Activated T-helper 1 cell treated with anti-CD3 and anti-CD28 coated beads, Interleukin-12 subunit alpha, Interleukin-12 subunit beta, Interleukin-2, Interleukin-4 antibody, amounts not matched to agents 30 ng/mL and 10 ng/mL and 1 ng/mL, durations not matched to agents 14 hours and 24 hours and 36 hours (primary cell): ENCODE measurements around the gene ALPP. TPM values are rescaled to one million over a fixed set of nuclear protein-coding genes. Genes with fewer than 3 reads are reported as not detected.

Experiments used
- DNase-seq: peaks from one replicate; pipeline ENCODE4 v3.0.0; 2021; ENCODE audit warnings: low spot score
- H3K27ac Mint-ChIP-seq: one replicate; pipeline ENCODE4 v1.8.0; 2021; ENCODE audit warnings: mild to moderate bottlenecking, mixed read lengths
- H3K27me3 Mint-ChIP-seq: one replicate; pipeline ENCODE4 v1.8.0; 2022; ENCODE audit warnings: mild to moderate bottlenecking, moderate library complexity, mixed read lengths; ENCODE audit not compliant: insufficient read depth
- H3K36me3 Mint-ChIP-seq: one replicate; pipeline ENCODE4 v1.8.0; 2021; ENCODE audit warnings: low read depth, mixed read lengths
- H3K4me1 Mint-ChIP-seq: one replicate; pipeline ENCODE4 v1.8.0; 2021; ENCODE audit warnings: low read depth, mixed read lengths
- H3K4me3 Mint-ChIP-seq: one replicate; pipeline ENCODE4 v1.8.0; 2021; ENCODE audit warnings: mild to moderate bottlenecking, moderate library complexity, mixed read lengths
- H3K9me3 Mint-ChIP-seq: one replicate; pipeline ENCODE4 v1.8.0; 2021; ENCODE audit warnings: mixed read lengths
- intact Hi-C: fragments of 100-400 bp; cut with micrococcal nuclease; formaldehyde crosslinking; loops from one replicate; pipeline ENCODE4 v1.15.1; 2024
- total RNA-seq: library from RNA; stranded (reverse); gene quantifications from 2 replicates; pipeline ENCODE4 v1.2.3, GENCODE V29; 2022

Gene ALPP
- total RNA-seq, 1 donor from 2014 or later = not detected

DNA sequence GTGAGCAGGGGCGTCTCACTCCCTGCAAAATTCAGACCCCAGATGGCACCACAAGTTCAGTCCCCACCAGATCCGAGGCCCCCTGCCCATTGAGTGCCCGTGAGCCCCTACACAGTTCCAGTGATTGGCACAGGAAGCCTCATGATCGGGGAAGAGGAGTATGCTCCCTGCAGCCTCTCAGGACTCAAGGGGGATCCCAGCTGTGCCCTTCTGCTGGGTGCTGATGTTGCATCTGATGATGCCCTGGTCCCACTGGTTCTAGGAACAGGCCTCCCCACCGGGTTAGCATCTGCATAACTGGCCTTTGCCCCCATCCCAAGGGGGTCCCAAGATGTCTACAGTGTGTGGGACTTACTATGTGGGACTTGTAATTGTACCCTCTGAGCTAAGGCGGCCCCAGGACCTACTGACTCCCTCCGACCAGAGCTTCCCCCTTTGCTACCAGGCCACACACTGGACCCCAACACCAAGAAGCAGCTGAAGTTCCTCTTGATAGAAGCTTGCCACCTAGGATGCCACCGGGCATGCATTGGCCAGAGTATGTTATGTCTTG is 36.7 kb downstream of the ALPP start:
- no peak overlapping the region for H3K4me3 Mint-ChIP-seq
- no peaks in the 10 kb centered on the region for H3K9me3 Mint-ChIP-seq
- H3K27ac Mint-ChIP-seq = no peak overlapping the region
- peaks cover 48% of the 10 kb centered on the region for H3K27me3 Mint-ChIP-seq
- H3K36me3 Mint-ChIP-seq = no peaks in the 10 kb centered on the region
- H3K4me1 Mint-ChIP-seq = peaks cover 13% of the 10 kb centered on the region
- intact Hi-C loops = no loop called here
- no peak for DNase-seq

DNA sequence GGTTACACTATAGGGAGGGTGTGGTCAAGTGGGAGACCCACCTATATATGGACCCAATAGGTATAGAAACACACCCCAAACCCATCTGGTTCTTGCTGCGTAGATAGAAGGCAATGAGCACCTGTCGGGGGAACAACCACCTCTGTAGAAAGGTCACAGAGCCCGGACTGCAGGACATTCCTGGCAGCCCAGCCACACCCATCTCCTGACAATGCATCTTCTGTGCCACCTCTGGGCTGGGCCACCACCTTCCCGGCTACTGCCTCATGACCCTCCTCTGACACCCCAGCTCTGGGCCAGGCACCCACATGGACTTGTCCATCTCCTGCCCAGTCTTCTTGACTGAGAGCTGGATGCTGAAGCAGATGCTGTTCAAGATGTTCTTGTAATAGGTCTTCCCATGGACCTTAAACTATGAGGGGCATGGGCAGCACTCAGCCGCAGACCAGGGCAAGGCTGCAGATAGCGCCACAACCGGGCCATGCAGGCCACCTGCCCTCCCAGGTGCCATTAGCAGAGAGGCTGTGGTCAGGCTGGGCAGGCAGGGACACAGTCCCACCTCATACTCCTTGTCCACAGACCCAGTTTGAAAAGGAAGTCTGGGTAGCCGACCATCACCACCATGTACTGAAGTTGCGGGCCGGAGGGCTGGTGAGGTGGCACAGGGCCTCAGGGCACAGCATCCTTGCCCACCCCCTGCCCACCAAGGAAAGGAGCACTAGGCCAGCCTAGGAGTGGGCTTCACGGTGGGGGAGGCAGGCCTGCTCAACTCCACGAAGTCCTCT is 37.4 kb downstream of the ALPP start:
- intact Hi-C loops = no loop called here
- Mint-ChIP-seq H3K27me3 (peaks cover 48% of the 10 kb centered on the region), H3K27ac (no peak overlapping the region), H3K4me3 (no peak overlapping the region), H3K36me3 (no peaks in the 10 kb centered on the region), H3K4me1 (peaks cover 13% of the 10 kb centered on the region), H3K9me3 (no peaks in the 10 kb centered on the region)
- no peak for DNase-seq

DNA sequence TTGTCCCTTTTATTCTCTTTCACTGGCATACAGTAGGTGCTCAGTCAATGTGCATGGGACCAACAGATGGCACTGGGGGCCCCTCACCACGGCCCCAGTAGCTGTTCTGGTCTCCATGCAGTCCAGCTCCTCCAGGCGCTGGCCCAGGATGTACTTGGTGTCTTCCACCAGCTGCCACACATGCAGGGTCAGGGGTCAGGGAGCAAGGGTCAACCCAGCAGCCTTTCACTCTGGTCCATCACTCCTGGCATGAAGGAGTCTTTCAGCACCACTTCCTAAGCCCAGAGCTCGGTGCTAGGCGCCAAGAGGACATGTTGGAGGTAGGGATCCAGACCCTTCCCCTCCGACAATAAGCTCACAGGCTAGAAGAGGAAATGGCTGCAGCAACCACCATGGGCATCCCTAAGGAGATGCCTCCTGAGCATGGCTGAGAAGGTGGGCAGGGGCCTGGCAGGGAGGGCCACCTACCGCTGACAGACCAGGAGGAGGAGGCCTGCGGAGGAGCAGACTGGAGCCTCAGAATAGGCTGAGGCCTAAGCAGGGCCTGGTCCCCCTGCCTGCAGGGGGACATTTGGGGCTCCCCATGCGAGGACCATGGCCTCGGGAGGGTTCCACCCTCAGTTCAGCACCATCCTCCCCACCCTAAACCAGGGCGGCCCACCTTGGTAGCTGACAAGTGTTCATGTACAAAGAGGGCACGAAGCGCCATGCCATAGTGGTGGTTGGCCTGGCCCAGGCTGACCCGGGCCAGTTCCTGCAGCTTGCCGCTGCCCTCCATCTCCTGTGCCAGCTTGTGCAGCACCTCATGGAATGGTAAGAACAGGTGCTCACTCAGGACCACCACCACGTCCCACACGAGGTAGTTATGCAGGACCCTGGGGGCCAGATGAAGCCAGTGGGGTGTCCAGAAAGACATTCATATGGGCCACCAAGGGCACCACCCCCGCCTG is 38.2 kb downstream of the ALPP start:
- intact Hi-C loops = no loop called here
- H3K4me3 Mint-ChIP-seq = no peak overlapping the region
- H3K4me1 Mint-ChIP-seq = peaks cover 13% of the 10 kb centered on the region
- H3K27ac Mint-ChIP-seq = no peak overlapping the region
- peaks cover 50% of the 10 kb centered on the region for H3K27me3 Mint-ChIP-seq
- no peak for DNase-seq
- H3K9me3 Mint-ChIP-seq = peaks cover 1% of the 10 kb centered on the region
- peaks cover 1% of the 10 kb centered on the region for H3K36me3 Mint-ChIP-seq

DNA sequence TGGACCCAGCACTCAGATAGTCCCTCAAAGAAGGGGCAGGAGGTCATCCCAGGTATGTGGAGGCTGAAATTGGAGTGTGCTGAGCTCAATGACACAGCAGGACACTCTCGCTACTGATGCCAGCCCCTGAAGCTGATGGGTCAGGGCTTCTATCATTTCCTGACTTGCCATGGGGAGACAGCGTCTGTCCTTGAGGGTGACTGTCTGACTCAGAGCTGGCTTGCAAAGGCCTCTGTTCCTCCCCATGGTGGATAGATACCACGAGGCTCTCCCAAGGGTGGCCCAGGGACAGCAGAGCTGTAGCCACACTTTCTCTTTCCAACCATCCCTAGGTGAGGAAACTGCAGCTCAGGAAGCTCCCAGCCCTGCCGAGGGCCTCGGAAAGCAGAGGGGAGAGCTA is 38.9 kb downstream of the ALPP start:
- Mint-ChIP-seq H3K9me3 (peaks cover 8% of the 10 kb centered on the region), H3K27me3 (peaks cover 52% of the 10 kb centered on the region), H3K4me3 (no peak overlapping the region), H3K36me3 (peaks cover 5% of the 10 kb centered on the region), H3K4me1 (peaks cover 12% of the 10 kb centered on the region), H3K27ac (no peak overlapping the region)
- no peak for DNase-seq
- intact Hi-C loops = no loop called here

DNA sequence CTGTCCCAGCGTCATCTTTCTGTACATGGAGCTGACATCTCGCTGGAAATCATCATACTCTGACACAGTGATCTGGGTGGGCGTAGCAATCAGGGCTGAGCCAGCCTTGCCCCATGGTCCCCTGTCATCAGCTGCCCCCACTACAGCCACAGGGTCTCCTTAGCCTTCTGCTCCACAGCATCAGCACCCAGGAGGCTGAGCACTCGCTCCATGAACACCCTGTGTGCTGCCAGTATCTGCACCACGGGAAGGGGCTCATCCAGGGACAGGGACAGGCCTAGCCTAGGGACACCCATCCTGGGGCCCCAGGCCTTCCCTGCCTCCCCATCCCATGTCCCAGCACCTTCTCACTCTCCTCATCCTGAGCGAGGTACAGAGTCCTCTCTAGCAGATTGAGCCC is 39.5 kb downstream of the ALPP start:
- peaks cover 12% of the 10 kb centered on the region for H3K9me3 Mint-ChIP-seq
- H3K4me3 Mint-ChIP-seq = no peak overlapping the region
- H3K27ac Mint-ChIP-seq = no peak overlapping the region
- peaks cover 5% of the 10 kb centered on the region for H3K36me3 Mint-ChIP-seq
- no peak for DNase-seq
- H3K27me3 Mint-ChIP-seq = peaks cover 52% of the 10 kb centered on the region
- intact Hi-C loops = no loop called here
- peaks cover 6% of the 10 kb centered on the region for H3K4me1 Mint-ChIP-seq

DNA sequence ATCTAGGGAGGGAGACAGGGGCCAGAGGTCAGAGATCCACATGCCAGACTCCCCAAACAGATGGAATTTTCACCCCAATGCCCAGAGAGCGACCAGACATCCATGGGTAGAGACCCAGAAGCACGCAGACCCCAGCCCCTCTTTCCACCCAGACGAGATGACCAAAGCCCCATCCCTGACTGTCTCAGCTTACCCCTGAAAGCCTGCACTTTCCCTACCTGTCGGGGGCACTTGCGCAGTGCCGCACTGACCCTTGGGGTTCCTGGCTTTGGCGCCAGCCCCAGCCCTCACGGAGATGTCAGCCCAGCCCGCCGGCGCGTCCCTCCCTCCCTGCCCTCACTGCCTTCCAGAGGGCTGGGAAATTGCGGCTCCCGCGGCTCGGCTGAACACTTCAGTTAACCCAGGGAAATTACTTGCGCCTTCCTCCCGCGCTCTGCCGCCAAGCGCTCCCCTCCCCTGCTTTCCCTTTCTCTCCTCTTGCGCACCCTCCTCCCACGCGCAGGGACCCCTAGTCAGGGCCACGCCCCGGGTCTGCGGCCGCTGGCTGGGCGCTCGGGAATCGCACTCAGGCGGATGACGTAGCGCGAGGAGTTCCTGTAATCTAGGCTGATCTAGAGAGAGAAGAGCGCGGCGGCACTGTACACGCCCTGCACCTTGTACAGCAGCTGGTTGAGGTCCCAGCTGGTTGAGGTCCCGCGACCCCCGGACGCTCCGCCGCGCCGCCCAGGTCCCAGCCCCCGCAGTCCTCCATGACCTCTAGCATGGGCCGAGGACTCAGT is 40.1 kb downstream of the ALPP start:
- H3K36me3 Mint-ChIP-seq = peaks cover 5% of the 10 kb centered on the region
- DNase-seq = no peak
- intact Hi-C loops = no loop called here
- peaks cover 50% of the 10 kb centered on the region for H3K27me3 Mint-ChIP-seq
- H3K4me1 Mint-ChIP-seq = peaks cover under 1% of the 10 kb centered on the region
- H3K27ac Mint-ChIP-seq = no peak overlapping the region
- peak overlapping the region; percentile 54 for H3K4me3 Mint-ChIP-seq
- peaks cover 12% of the 10 kb centered on the region for H3K9me3 Mint-ChIP-seq

DNA sequence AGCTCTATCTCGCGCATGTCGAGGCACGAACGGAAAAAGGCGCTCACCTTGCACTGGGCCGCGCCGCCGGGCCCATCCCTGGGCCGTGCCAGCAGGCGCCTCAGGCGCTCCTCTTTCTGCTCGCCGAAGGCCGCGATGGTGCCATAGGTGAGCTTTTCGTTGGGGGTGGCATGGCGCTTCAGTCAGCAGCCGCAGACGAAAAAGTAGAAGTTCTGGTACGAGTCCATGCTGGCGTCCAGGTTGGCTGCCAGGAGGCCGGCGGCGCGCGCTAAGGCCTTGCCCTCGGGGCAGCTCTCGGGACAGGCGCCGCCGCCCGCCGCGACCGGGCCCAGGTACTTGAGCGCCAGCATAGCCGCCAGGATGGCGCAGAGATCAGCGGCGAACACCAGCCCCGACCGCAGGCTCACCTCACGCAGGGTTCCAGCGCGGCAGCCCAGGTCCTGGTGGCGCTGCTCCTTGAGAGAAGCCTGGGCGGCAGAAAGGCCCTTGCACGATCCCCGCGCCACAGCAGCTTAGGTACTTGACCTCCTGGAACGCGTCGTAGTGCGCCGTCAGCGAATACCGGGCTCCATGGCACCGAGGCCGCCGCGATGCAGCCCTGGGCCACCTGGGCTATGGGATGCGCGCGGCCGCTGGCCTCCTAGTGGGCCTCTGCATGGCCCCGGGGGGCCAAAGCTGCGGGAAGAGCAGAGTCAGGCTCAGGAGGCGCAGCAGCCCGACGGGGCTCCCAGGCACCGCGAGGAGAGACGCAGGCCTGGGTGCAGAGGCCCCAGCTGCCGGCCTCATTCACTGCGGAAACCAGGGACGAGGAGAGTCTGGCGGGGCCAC is 40.9 kb downstream of the ALPP start:
- peaks cover 5% of the 10 kb centered on the region for H3K36me3 Mint-ChIP-seq
- intact Hi-C loops = no loop called here
- H3K4me3 Mint-ChIP-seq = peak overlapping the region; percentile 54
- H3K27ac Mint-ChIP-seq = no peak overlapping the region
- H3K4me1 Mint-ChIP-seq = no peaks in the 10 kb centered on the region
- no peak for DNase-seq
- peaks cover 12% of the 10 kb centered on the region for H3K9me3 Mint-ChIP-seq
- peaks cover 44% of the 10 kb centered on the region for H3K27me3 Mint-ChIP-seq

DNA sequence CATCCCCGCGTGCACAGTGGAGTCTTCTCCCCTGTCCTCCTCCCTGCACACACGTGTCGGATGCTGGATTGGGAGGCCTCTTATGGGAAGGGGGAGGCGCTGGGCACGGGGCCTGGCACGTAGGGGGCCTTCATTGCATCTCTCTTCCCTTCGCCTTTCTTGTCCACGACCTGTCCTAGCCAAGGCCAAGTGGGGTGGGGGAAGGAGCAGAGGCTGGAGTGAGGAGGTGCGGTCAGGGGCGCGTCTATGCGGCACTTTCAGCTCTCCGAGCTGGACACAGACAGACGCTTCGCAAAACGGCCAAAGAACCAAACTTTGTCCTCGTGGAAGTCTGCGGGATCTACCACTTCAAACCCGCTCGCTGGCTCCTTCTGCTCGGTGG is 41.5 kb downstream of the ALPP start:
- H3K9me3 Mint-ChIP-seq = peaks cover 12% of the 10 kb centered on the region
- H3K4me3 Mint-ChIP-seq = no peak overlapping the region
- no peak for DNase-seq
- peaks cover 5% of the 10 kb centered on the region for H3K36me3 Mint-ChIP-seq
- H3K27ac Mint-ChIP-seq = no peak overlapping the region
- no peaks in the 10 kb centered on the region for H3K4me1 Mint-ChIP-seq
- intact Hi-C loops = no loop called here
- H3K27me3 Mint-ChIP-seq = peaks cover 46% of the 10 kb centered on the region

DNA sequence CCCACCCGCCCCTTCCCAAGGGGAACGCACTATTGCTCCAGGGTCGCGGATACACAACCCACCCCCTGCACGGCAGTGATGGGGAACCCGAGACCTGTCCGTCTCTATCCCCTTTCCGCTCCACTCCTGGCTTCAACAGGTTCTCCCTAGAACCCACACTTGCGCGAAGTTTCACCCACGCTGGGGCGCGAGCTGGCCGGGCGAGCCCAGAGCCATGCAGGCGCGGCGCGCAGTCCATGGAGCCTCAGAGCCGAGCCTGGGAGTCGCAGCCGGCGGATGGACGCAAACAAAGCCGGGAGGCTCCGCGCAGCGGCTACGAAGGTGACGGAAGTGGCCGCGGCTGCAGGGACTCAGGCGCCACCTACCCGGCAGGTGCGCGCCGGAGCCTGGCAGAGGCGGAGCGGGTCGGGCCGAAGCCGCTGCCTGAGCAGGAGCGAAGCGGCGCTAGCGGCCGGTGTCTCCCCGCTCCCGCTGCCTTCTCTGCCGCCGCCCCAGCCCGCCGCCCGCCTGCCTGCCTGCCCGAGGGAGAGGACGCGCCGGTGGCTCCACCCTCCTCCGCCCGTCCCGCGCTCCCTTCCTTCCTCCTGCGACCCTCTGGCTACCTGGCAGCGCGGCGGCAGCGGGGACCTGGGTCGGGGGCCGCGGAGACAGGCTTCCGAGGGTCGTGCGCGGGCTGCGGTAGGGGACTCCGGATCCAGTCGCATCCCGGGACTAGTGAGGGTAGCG is 42.1 kb downstream of the ALPP start:
- Mint-ChIP-seq H3K4me1 (no peaks in the 10 kb centered on the region), H3K27me3 (peaks cover 51% of the 10 kb centered on the region), H3K9me3 (peaks cover 12% of the 10 kb centered on the region), H3K4me3 (no peak overlapping the region), H3K27ac (no peak overlapping the region), H3K36me3 (peaks cover 5% of the 10 kb centered on the region)
- no peak for DNase-seq
- intact Hi-C loops = no loop called here

DNA sequence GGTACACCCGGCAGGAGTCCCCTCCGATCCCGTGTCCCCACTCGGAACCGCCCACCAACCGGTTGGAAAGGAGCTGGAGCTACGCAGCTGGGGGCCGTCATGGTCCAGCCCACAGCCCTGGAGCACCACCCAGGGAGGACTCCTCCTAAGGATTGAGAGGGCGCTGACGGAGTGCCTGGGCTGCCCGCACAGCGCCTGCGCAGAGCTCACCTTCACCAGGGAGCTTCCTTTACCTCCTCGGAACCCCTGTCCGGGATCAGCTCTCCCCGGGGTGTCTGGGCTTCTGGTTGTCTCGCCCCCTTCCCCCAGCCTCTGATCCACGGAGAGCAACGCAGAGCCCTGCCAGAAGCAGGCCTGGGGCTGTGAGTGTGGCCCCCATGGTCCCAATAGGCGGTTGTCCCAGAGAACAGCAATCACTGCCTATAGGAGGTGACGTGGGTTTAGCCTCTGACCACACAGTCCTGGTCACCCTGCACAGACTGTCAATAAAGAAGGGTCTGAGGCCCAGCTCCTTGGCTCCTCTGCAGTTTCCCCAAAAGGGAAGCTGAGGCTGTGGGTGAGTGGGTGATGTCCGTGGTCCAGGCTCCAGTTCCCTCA is 42.7 kb downstream of the ALPP start:
- H3K9me3 Mint-ChIP-seq = peaks cover 12% of the 10 kb centered on the region
- intact Hi-C loops = no loop called here
- H3K36me3 Mint-ChIP-seq = peaks cover 5% of the 10 kb centered on the region
- DNase-seq = no peak
- H3K27me3 Mint-ChIP-seq = peaks cover 51% of the 10 kb centered on the region
- H3K27ac Mint-ChIP-seq = no peak overlapping the region
- no peaks in the 10 kb centered on the region for H3K4me1 Mint-ChIP-seq
- no peak overlapping the region for H3K4me3 Mint-ChIP-seq

DNA sequence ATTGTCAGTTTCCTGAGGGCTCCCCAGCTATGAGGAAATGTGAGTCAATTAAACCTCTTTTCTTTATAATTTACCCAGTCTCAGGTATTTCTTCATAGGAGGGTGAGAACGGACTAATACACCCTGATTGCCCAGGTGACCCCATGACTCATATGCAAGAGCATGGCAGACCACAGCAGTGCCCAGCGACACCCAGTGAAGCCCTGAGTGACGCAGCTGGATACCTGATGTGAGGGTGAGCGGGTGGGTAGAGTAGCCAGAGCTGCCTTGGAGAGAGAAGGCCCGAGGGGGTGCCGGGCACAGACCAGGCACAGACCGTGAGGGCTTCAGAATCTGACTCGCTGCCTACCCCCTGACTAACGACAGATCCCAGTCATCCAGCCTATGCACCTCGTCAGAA is 43.5 kb downstream of the ALPP start:
- intact Hi-C loops = no loop called here

More for the DNA sequence above, 43.5 kb downstream of the ALPP start:
- no peak for DNase-seq
- Mint-ChIP-seq H3K4me1 (no peaks in the 10 kb centered on the region), H3K4me3 (peak overlapping the region; percentile 40), H3K9me3 (peaks cover 12% of the 10 kb centered on the region), H3K36me3 (peaks cover 5% of the 10 kb centered on the region), H3K27ac (peak overlapping the region; percentile 12), H3K27me3 (peaks cover 51% of the 10 kb centered on the region)
